ENCODE data around the gene OR10A5. TPM values are rescaled to one million over a fixed set of nuclear protein-coding genes. Genes with fewer than 3 reads are reported as not detected.
"Not testable (repeated sequence)": the region's sequence is repeated elsewhere in the genome, so short reads cannot be mapped to it uniquely, and the experiment has no call there.

OR10A5 gene
- total and polyA plus RNA-seq, 2 of the 8 experiments (the other 6 are each of a cell fraction or from before 2014, with no cell fraction given) = not detected

DNA sequence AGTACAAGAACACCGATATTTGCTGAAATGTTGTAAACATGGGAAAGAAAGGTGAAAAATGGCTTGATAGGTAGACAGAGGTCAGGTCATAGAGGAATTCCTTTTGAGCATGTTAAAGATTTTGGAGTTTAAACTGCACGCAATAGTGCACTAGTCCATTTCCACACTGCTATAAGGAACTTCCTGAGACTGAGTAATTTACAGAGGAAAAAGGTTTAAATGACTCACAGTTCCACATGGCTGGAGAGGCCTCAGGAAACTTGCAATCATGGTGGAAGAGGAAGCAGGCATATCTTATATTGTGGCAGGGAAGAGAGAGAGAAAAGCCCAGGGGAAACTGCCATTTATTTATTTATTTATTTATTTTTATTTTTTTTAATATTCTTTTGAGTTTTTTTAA lies 5.0 kb downstream of the OR10A5 start (continued):
- TF ChIP-seq TEAD4 (IDR thresholded peaks at IDR 0.05; ENCODE audit: low read depth, low read length) = no peak
- TF ChIP-seq SIN3A (conservative IDR thresholded peaks at IDR 0.05 in 1 of 2, IDR thresholded peaks at IDR 0.05 in 1 of 2; ENCODE audit: low read depth in 1 of 2, low read length in 2 of 2) = no peak
- TF ChIP-seq, protein P1, sequence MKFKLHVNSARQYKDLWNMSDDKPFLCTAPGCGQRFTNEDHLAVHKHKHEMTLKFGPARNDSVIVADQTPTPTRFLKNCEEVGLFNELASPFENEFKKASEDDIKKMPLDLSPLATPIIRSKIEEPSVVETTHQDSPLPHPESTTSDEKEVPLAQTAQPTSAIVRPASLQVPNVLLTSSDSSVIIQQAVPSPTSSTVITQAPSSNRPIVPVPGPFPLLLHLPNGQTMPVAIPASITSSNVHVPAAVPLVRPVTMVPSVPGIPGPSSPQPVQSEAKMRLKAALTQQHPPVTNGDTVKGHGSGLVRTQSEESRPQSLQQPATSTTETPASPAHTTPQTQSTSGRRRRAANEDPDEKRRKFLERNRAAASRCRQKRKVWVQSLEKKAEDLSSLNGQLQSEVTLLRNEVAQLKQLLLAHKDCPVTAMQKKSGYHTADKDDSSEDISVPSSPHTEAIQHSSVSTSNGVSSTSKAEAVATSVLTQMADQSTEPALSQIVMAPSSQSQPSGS (IDR thresholded peaks at IDR 0.05; ENCODE audit: low read length) = no peak
- TF ChIP-seq PHF8 (conservative IDR thresholded peaks at IDR 0.05; ENCODE audit: low read depth, low read length) = no peak

DNA sequence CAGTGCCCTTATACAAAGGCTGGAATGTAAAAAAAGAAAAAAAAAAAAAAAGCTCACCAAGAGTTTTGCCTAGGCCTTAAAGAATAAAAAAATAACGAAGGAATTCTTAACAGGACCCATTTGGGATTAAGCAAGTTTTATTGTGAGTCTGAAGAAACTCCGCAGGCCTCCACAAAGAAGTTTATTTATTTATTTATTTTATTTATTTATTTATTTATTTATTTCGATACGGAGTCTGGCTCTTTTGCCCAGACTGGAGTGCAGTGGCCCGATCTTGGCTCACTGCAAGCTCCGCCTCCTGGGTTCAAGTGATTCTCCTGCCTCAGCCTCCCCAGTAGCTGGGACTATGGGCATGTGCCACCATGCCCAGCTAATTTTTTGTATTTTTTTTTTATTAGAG lies 9.3 kb downstream of the OR10A5 start:
- CTCF ChIA-PET (ENCODE audit: partially characterized antibody) = interaction anchor here (0.7 to 1.4 kb wide), 2 partner anchors 38 to 42 kb away, joined by 3 to 5 read pairs; no protein-coding TSS in a partner anchor
- H4K91ac ChIP-seq (replicated peaks; ENCODE audit: insufficient read length, low read length); H2BK15ac ChIP-seq (ENCODE audit: low read length); H4K20me1 ChIP-seq (replicated peaks in 1 of 2; ENCODE audit: control insufficient read depth in 1 of 2, insufficient read depth in 2 of 2, low read length in 2 of 2); H3K27me3 ChIP-seq (replicated peaks in 1 of 4; ENCODE audit: control insufficient read depth in 3 of 4, extremely low read depth in 1 of 4, insufficient read depth in 3 of 4, low read length in 3 of 4); H4K5ac ChIP-seq (ENCODE audit: insufficient read length, low read depth, low read length); FAIRE-seq; H3K79me1 ChIP-seq (ENCODE audit: low read depth, low read length); H2BK5ac ChIP-seq (ENCODE audit: low read depth, low read length); H2BK120ac ChIP-seq (replicated peaks; ENCODE audit: low read depth, low read length); H3K4me1 ChIP-seq (replicated peaks in 1 of 4; ENCODE audit: control insufficient read depth in 3 of 4, insufficient read depth in 4 of 4, low read length in 3 of 4); H2BK20ac ChIP-seq (ENCODE audit: low read length); DNase-seq (ENCODE audit: low read depth in 1 of 2, low spot score in 2 of 2); H3K18ac ChIP-seq (ENCODE audit: extremely low read depth, low read length); H3K4ac ChIP-seq (replicated peaks; ENCODE audit: insufficient read length, low read depth, low read length); H2AK5ac ChIP-seq (ENCODE audit: low read depth, low read length); H4K8ac ChIP-seq (ENCODE audit: extremely low read depth, insufficient read depth, low read length); H3K56ac ChIP-seq (replicated peaks; ENCODE audit: insufficient read length, low read depth, low read length); H3K9me3 ChIP-seq (ENCODE audit: insufficient read depth in 2 of 2, low read depth in 1 of 2, low read length in 1 of 2); H3K23me2 ChIP-seq (ENCODE audit: low read depth, low read length); H3K4me3 ChIP-seq (ENCODE audit: extremely low read depth in 1 of 4, insufficient read depth in 2 of 4, low read depth in 3 of 4, low read length in 4 of 4); H3K27ac ChIP-seq (ENCODE audit: low read depth, low read length); H3K79me2 ChIP-seq (ENCODE audit: control insufficient read depth in 1 of 2, insufficient read depth in 2 of 2, low read length in 2 of 2); H3K14ac ChIP-seq (ENCODE audit: insufficient read length); H3K36me3 ChIP-seq (ENCODE audit: control insufficient read depth in 2 of 4, insufficient read depth in 4 of 4, low read length in 3 of 4); H3K9ac ChIP-seq (replicated peaks in 1 of 4; ENCODE audit: extremely low read depth in 1 of 4, low read depth in 3 of 4, low read length in 3 of 4); H2AFZ ChIP-seq (ENCODE audit: low read length); H2BK12ac ChIP-seq (ENCODE audit: low read depth, low read length); H3K23ac ChIP-seq (ENCODE audit: insufficient read length); H3K4me2 ChIP-seq (ENCODE audit: insufficient read depth in 1 of 2, low read depth in 2 of 2, low read length in 2 of 2): not testable (repeated sequence)
- 96% methylated on average over 6 of the region's 6 CpGs; no CpG with 5 or more reads in 1 of the 2 experiments for WGBS, 2 experiments (ENCODE audit: extremely low coverage in 1 of 2, insufficient coverage in 1 of 2, insufficient read length in 1 of 2, insufficient replicate concordance in 2 of 2, low coverage in 1 of 2, low lambda C conversion rate in 2 of 2, missing lambda C conversion rate in 1 of 2)
- POLR2A ChIA-PET (ENCODE audit: partially characterized antibody) = interaction anchor here (1.4 kb wide), 1 partner anchor 9 kb away, joined by 4 read pairs; no protein-coding TSS in a partner anchor

All from H1 (cell line).